Effector memory CD4-positive, alpha-beta T cell (primary cell): ENCODE results near the gene SLC39A11.

ENCODE experiments used
- DNase-seq, 3 donors: peaks; one replicate each; pipeline ENCODE4 v3.0.0-alpha.2; 2020
- H3K27ac ChIP-seq: 2 replicates; pipeline ENCODE4 v1.7.0; 2013; ENCODE audit warnings: mild to moderate bottlenecking, low read length, moderate library complexity; ENCODE audit not compliant: insufficient read depth, poor library complexity, severe bottlenecking
- H3K27me3 ChIP-seq: replicated peaks from 2 replicates; pipeline ENCODE4 v1.7.0; 2013; ENCODE audit warnings: mild to moderate bottlenecking, low read length; ENCODE audit not compliant: insufficient read depth, control insufficient read depth, poor library complexity, severe bottlenecking
- H3K36me3 ChIP-seq: 2 replicates; pipeline ENCODE4 v1.7.0; 2013; ENCODE audit warnings: mild to moderate bottlenecking, low read length, moderate library complexity; ENCODE audit not compliant: control insufficient read depth, insufficient read depth
- H3K4me1 ChIP-seq: 2 replicates; pipeline ENCODE4 v1.7.0; 2013; ENCODE audit warnings: low read length, mild to moderate bottlenecking; ENCODE audit not compliant: control insufficient read depth, insufficient read depth, poor library complexity, severe bottlenecking
- H3K4me3 ChIP-seq: 2 replicates; pipeline ENCODE4 v1.7.0; 2013; ENCODE audit warnings: low read length, low read depth, mild to moderate bottlenecking; ENCODE audit not compliant: insufficient read depth, poor library complexity, severe bottlenecking
- H3K9me3 ChIP-seq: 2 replicates; pipeline ENCODE4 v1.7.0; 2013; ENCODE audit warnings: mild to moderate bottlenecking, low read length, moderate library complexity; ENCODE audit not compliant: control insufficient read depth

SLC39A11 gene

GRCh38 chr17:72761431-72761830, 331.1 kb downstream of the SLC39A11 start:
- no peaks in the 10 kb centered on the region for H3K27me3 ChIP-seq
- H3K36me3 ChIP-seq: no peaks in the 10 kb centered on the region
- no peaks in the 10 kb centered on the region for H3K9me3 ChIP-seq
- DNase-seq: no peak
- H3K4me3 ChIP-seq: no peak overlapping the region
- no peaks in the 10 kb centered on the region for H3K4me1 ChIP-seq
- no peak overlapping the region for H3K27ac ChIP-seq

GRCh38 chr17:72760368-72760767, 332.1 kb downstream of the SLC39A11 start:
- Histone ChIP-seq H3K27me3 (no peaks in the 10 kb centered on the region), H3K4me1 (no peaks in the 10 kb centered on the region), H3K36me3 (no peaks in the 10 kb centered on the region), H3K9me3 (no peaks in the 10 kb centered on the region), H3K4me3 (no peak overlapping the region), H3K27ac (no peak overlapping the region)
- DNase-seq: no peak

- H3K27ac ChIP-seq: no peak overlapping the region
- no peaks in the 10 kb centered on the region for H3K36me3 ChIP-seq
- DNase-seq: no peak
- H3K9me3 ChIP-seq: no peaks in the 10 kb centered on the region
- no peak overlapping the region for H3K4me3 ChIP-seq
- H3K4me1 ChIP-seq: no peaks in the 10 kb centered on the region
- H3K27me3 ChIP-seq: no peaks in the 10 kb centered on the region
Measured at GRCh38 chr17:72759301-72759700, 333.2 kb downstream of the SLC39A11 start.

- Histone ChIP-seq H3K4me1 (no peaks in the 10 kb centered on the region), H3K9me3 (no peaks in the 10 kb centered on the region), H3K27ac (no peak overlapping the region), H3K4me3 (no peak overlapping the region), H3K27me3 (no peaks in the 10 kb centered on the region), H3K36me3 (no peaks in the 10 kb centered on the region)
- no peak for DNase-seq
Measured at GRCh38 chr17:72756256-72756655, 336.2 kb downstream of the SLC39A11 start.

GRCh38 chr17:72754513-72754912, 338.0 kb downstream of the SLC39A11 start:
- H3K4me1 ChIP-seq: no peaks in the 10 kb centered on the region
- H3K9me3 ChIP-seq: no peaks in the 10 kb centered on the region
- H3K36me3 ChIP-seq: no peaks in the 10 kb centered on the region
- H3K27me3 ChIP-seq: no peaks in the 10 kb centered on the region
- no peak overlapping the region for H3K27ac ChIP-seq
- no peak for DNase-seq
- H3K4me3 ChIP-seq: no peak overlapping the region

GRCh38 chr17:72751746-72752145, 340.7 kb downstream of the SLC39A11 start:
- no peaks in the 10 kb centered on the region for H3K9me3 ChIP-seq
- no peak for DNase-seq
- H3K4me3 ChIP-seq: no peak overlapping the region
- H3K4me1 ChIP-seq: no peaks in the 10 kb centered on the region
- H3K27ac ChIP-seq: no peak overlapping the region
- no peaks in the 10 kb centered on the region for H3K36me3 ChIP-seq
- H3K27me3 ChIP-seq: no peaks in the 10 kb centered on the region

- Histone ChIP-seq H3K4me3 (no peak overlapping the region), H3K4me1 (no peaks in the 10 kb centered on the region), H3K27me3 (no peaks in the 10 kb centered on the region), H3K27ac (no peak overlapping the region), H3K9me3 (no peaks in the 10 kb centered on the region), H3K36me3 (no peaks in the 10 kb centered on the region)
- no peak for DNase-seq
Measured at GRCh38 chr17:72749119-72749572, 343.3 kb downstream of the SLC39A11 start.

GRCh38 chr17:72747501-72747900, 345.0 kb downstream of the SLC39A11 start:
- Histone ChIP-seq H3K36me3 (no peaks in the 10 kb centered on the region), H3K4me3 (no peak overlapping the region), H3K9me3 (no peaks in the 10 kb centered on the region), H3K27me3 (no peaks in the 10 kb centered on the region), H3K27ac (no peak overlapping the region), H3K4me1 (no peaks in the 10 kb centered on the region)
- no peak for DNase-seq

GRCh38 chr17:72745241-72745640, 347.2 kb downstream of the SLC39A11 start:
- H3K27ac ChIP-seq: no peak overlapping the region
- no peak for DNase-seq
- H3K36me3 ChIP-seq: no peaks in the 10 kb centered on the region
- H3K4me1 ChIP-seq: no peaks in the 10 kb centered on the region
- no peaks in the 10 kb centered on the region for H3K27me3 ChIP-seq
- no peak overlapping the region for H3K4me3 ChIP-seq
- no peaks in the 10 kb centered on the region for H3K9me3 ChIP-seq

- H3K4me1 ChIP-seq: no peaks in the 10 kb centered on the region
- H3K27me3 ChIP-seq: no peaks in the 10 kb centered on the region
- H3K4me3 ChIP-seq: no peak overlapping the region
- no peaks in the 10 kb centered on the region for H3K9me3 ChIP-seq
- no peak for DNase-seq
- no peak overlapping the region for H3K27ac ChIP-seq
- H3K36me3 ChIP-seq: no peaks in the 10 kb centered on the region
Measured at GRCh38 chr17:72743037-72743467, 349.4 kb downstream of the SLC39A11 start.
